CD4-positive, alpha-beta T cell treated with Interleukin-15 for 1 hour (primary cell): Measurements from ENCODE around the gene SLC2A11.
"Not testable (repeated sequence)": the region's sequence is repeated elsewhere in the genome, so short reads cannot be mapped to it uniquely, and the experiment has no call there.

Experiments
- DNase-seq: peaks from one replicate; pipeline ENCODE4 v3.0.0-alpha.2; 2020

Gene SLC2A11

DNA sequence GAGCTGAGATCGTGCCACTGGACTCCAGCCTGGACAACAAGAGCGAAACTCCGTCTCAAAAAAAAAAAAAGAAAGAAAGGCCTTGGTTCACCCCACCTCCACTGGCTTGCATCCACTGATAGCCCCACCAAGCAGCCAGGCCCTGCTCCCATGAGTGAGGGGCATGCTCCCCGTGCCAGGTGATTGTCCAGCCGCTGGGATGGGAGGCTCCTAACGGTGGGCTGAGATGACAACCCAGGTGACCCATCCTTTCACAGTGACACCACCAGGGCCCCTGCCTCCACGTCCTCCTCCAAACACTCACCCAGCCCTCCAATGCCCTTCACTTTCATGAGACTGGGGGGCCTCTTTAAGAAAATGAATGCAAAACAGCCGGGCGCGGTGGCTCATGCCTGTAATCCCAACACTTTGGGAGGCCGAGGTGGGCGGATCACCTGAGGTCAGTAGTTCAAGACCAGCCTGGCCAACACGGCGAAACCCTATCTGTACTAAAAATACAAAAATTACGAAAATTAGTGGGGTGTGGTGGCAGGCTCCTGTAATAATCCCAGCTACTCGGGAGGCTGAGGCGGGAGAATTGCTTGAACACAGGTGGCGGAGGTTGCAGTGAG is 10.3 kb upstream of the SLC2A11 start:
- no peak for DNase-seq

DNA sequence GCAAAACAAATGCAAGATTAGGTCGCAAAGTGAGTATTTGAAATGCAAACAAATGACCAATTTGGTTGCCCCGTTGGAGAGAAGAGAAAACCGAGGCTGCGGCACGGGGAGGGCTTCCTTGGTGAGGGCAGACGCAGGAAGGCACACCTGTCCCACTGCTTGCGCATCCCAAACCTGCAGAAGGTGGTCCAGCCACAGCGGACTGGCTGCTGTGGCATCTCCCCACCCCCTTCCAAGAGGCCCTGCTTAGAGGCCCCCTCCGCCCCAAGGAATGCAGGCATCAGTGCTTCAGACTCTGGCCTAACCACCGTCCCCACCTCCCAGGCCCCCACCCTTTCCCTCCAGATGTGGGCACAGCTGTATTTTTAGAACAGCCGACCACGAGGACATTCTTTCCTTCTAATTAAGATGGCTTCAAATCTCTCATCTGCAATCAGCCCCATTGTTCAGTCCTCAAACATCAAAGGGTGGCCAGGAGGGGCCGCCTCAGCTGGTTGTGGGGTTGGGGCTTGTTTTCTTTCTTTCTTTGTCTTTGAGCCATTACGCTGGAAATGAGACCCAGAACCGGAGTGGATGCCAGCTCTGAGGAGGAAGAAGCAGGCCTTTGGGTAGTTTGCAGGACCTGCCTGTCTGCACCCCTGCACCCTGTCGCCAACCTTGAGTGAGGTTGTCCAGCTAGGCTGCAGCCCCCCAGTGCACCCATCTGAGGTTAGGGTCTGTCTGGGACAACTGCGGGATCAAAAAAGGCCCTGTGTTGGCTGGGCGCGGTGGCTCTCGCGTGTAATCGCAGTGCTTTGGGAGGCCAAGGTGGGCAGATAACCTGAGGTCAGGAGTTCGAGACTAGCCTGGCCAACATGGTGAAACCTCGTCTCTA is 9.4 kb upstream of the SLC2A11 start:
- no peak for DNase-seq

DNA sequence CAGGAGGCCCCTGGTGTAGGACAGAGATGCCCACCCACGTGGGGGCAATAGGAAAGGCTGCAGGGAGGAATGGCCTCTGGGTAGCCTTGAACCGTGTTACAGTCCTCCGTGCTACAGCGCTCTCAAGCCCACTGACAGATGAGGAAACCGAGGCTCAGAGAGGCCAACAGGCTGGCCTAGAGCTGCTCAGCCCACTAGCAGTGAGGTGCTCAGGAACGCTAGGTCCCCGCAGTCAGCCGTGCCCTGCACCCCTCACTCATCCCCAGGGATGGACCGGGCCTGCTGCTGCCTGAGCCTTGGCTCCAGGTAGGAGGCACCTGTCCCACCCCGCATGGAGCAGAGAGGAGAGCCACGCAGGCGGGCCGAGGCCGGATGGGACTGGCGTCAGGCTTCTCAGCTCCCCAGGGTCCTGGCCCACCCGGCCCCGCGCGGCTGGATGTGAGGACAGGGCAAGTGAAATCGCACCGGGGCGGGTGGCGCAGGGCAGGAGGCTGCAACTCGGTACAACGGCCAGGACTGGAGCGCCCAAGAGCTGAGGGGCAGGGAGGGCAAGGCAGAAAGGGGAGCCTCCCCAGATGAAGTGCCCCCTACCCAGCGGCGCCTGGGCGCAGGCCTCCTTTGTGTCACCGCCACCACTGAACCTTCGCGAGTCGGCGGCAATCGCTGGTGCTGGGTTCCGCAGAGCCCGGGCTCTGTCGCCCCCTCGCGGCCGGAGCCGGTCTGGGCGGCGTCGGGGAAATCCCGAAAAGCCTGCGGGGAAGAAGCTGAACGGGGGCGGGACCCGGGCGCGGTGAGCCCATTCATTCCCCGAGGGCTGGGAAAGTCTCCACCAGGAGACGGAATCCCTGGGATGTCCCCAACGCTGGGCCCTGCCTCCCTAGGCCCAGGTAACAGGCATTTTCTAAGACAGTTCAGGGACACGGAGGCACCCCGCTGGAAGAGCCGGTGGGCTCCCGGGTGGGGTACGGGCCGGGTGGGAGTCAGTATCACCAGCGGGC is 8.4 kb upstream of the SLC2A11 start:
- DNase-seq, result peak; percentile 80

DNA sequence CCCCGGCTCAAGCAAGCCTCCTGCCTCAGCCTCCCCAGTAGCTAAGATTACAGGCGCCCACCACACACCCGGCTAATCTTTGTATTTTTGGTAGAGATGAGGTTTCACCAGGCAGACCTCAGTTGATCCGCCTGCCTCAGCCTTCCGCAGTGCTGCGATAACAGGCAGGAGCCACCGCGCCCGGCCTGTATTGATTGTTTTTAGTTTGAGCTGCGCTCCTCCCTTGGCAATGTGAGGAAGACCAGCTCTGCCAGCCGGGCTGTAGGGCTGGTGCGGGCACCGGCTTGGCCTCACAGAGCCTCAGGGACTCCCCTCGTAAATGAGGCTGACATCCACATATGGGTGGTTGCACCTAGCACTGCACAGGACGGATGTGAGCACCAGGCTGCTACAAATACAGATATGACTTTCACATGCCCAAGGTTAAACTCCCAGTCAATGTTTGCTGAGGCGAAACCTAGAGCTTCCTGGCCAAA is 7.5 kb upstream of the SLC2A11 start:
- DNase-seq, result no peak

DNA sequence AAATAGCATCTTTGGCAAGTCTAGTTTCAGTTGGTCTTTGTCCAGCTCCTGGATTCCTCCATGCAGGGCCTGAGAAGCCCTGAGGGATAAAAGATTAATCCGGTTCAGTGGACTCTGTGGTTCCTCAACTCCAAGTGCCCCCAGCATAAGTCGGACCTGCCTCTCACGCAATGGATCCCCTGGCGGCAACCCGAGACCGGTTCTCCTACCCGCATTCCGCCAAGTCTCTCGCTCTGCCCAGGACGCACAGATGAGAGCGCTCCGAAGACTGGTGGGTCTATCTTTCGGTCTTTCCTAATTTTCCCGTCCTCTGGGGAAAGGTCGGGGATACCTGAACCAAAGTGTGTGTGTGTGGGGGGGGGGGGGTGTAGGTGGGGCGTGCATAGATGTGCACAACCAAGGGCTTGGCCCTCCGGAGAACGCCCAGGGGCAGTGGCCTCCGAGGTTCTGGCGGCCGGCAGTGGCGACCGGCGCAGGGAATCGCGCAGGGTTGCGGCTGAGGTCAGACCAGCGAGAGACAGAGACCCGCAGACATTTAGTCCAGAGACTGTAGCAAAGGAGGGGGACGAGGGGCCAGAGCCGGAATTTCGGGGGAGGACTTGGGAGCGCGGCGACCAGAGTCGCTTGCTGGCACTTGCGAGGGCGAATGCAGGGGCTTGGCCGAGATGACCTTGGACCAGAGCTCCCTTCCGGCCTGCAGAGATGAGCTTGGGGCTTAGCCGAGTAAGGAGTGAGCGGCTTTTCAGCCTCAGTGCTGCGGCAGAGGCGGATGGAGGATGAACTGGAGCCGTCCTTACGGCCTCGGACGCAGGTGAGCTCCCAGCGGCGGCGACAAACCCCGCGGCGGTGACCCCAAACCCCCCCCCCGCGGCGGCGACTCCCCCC is 712 bp upstream of the SLC2A11 start:
- DNase-seq, result no peak

DNA sequence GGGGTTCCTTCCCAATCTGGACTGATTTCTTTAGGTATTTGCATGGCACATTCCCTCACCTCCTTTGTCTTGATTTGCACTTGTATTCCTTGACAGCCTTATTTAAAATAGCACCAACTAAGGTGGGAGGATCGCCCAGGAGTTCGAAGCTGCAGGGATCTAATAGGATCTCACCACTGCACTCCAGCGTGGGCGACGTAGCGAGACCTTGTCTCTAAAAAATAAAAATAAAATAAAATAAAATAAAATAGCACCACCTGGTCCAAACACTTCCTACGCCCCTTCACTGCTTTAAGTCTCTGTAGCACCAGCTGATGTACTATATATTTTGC is 775 bp downstream of the SLC2A11 start:
- no peak for DNase-seq

DNA sequence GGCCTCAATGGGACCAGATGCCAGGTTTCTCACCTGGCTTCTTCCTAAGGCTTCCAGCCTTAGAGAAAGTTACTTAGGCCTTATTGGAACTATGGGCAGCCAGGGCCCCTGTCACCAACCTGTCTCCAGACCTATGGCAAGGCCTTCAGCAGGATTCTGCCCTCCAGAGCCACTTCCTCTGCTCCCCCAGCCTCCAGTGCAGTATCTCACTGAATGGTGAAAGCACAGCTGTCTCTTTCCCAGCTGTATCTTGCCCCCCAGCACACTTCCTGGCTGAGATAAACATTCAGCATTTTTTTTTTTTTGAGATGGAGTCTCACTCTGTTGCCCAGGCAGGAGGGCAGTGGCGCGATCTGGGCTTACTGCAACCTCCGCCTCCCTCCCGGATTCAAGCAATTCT is 1.5 kb downstream of the SLC2A11 start:
- no peak for DNase-seq

DNA sequence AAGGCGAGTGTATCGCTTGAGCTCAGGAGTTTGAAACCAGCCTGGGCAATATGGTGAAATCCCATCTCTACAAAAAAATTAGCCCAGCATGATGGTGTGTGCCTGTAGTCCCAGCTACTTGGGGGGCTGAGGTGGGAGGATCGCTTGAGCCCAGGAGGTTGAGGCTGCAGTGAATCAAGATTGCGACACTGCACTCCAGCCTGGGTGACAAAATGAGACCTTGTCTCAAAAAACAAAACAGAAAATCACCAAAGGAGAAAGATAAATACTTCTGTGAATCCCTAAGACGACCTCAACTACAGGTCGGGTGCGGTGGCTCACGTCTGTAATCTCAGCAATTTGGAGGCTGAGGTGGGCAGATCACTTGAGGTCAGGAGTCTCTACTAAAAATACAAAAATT is 2.5 kb downstream of the SLC2A11 start:
- DNase-seq, result not testable (repeated sequence)

DNA sequence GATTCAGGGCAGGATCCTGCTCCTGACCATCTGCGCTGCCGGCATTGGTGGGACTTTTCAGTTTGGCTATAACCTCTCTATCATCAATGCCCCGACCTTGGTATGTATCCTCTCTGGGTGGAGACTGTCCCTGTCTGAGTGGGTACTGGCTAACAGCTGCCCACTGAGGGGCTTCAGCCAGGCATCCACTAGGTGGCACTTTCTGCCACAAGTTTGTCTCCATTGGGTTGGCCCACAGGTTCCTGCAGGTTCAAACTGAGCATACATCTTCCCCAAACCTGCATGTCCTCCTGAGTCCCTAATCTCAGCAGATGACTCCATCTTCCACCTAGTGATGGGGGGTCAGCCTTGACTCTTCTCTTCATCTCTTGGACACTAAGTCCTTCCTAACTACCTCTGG is 4.4 kb downstream of the SLC2A11 start:
- peak; percentile 43 for DNase-seq

DNA sequence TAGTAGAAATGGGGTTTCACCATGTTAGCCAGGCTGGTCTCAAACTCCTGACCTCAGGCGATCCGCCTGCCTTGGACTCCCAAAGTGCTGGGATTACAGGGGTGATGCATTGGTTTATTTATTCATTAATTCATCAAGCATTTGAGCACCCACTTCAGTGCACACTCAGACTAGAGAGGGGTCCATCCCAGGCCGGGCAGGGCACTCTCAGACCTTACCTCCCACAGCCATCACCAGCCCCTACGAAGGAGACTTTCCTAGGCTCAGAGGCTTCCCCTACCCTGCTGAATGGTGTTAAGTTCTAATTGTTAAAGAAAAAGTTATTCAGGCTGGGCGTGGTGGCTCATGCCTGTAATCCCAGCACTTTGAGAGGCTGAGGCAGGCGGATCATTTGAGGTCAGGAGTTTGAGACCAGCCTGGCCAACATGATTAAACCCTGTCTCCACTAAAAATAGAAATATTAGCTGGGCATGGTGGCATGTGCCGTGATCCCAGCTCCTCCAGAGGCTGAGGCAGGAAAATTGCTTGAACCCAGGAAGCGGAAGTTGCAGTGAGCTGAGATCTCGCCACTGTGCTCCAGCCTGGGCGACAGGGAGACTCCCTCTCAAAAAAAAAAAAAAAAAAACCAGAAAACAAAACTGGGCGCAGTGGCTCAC is 7.0 kb downstream of the SLC2A11 start:
- not testable (repeated sequence) for DNase-seq

DNA sequence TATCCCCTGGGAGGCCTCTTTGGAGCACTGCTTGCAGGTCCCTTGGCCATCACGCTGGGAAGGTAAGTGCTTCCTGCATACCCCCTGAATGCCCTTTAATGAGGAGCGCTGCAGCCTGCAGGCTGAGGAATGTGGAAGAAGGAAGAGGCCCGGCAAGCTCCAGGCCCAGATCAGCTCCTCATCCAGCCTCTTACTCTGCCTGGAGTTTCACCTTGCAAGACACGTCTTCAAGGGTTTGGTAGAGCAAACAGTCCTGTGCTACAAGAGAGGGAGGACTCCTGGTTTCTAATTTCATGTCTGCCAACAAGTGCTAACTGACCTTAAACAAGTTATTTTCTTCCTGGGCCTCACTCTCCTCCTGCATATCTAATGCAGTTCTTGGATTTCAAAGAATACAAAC is 10.9 kb downstream of the SLC2A11 start:
- no peak for DNase-seq

DNA sequence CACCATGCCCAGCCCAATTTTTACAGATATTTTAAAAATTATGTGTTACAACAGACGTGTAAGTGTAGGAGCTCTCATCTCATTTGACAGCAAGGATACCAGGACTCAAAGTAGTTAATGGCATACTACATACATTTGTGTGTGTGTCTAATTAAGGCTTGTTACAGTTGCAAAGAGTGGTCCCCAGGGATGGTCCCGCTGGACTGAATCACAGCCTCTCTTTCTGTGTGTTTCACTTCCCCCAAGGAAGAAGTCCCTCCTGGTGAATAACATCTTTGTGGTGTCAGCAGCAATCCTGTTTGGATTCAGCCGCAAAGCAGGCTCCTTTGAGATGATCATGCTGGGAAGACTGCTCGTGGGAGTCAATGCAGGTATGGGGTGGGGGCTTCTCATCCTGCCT is 17.2 kb downstream of the SLC2A11 start:
- no peak for DNase-seq

DNA sequence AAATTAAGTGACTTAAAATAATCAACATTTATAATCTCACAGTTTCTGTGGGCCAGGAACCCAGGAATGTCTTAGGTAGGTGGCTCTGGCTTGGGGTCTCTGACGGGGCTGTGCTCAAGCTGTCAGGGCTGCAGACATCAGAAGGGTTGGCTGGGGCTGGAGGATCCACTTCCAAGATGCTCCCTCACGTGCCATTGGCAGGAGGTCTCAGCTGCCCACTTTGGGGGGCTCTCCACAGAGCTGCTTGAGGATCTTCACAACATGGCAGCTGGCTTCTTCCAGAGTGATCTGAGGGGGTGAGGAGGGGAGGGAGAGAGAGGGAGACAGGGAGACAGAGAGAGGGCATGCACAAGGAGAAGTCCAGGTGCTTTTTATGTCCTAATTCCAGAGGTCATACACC is 18.1 kb downstream of the SLC2A11 start:
- no peak for DNase-seq

DNA sequence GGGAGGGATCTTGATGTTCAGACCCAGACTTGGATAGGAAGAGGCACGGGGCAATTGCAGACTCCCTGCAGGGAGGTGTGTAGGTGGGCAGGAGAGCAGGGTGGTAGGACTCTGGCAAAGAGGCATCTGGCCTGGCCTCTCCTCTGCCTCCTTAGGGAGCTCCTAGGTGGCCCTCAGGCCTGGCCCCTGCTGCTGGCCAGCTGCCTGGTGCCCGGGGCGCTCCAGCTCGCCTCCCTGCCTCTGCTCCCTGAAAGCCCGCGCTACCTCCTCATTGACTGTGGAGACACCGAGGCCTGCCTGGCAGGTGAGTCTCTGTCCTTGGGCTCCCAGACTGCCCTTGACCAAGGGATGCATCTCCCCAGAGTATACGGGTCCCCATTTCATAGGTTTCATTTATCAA is 19.9 kb downstream of the SLC2A11 start:
- no peak for DNase-seq

DNA sequence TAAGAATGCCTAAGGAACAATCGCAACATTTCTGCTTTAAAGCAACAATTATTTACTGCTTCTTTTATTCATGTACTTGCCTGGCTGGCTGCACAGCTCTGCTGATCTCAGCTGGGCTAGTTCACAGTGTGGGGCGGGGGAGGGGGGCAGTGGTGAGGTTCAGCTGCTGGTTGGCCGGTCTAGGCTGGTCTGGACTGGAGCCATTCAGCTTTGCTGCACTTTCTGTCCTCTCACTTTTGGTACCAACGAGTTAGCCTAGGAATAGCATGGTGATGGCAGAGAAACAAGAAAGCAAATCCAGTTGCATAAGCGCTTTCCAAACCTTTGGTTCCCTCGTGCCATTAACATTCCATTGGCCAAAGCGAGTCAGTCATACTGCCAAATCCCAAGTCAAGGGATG is 20.5 kb downstream of the SLC2A11 start:
- no peak for DNase-seq

DNA sequence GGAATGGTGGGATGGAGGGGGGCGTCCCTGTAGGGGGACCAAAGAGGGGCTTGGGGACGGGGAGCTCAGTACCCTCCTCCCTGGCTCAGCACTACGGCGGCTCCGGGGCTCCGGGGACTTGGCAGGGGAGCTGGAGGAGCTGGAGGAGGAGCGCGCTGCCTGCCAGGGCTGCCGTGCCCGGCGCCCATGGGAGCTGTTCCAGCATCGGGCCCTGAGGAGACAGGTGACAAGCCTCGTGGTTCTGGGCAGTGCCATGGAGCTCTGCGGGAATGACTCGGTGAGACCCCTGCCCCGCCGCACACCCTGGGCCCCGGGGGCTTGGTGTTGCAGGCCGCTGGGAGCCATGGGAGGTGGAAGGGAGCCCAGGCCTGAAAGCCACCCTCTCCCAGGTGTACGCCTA is 24.7 kb downstream of the SLC2A11 start:
- DNase-seq, result no peak

DNA sequence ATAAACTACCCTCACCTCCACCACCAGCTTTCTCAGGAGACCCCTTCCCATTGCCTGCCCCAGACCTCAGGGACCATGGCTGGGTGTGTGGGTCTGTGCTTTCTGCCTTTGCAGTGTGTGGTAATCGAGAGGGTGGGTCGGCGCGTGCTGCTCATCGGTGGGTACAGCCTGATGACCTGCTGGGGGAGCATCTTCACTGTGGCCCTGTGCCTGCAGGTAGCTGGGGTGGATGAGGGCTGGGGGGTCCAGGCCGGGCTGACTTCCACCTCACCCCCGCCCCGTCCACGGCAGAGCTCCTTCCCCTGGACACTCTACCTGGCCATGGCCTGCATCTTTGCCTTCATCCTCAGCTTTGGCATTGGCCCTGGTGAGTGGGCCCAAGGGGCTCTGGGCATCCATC is 26.0 kb downstream of the SLC2A11 start:
- no peak for DNase-seq

DNA sequence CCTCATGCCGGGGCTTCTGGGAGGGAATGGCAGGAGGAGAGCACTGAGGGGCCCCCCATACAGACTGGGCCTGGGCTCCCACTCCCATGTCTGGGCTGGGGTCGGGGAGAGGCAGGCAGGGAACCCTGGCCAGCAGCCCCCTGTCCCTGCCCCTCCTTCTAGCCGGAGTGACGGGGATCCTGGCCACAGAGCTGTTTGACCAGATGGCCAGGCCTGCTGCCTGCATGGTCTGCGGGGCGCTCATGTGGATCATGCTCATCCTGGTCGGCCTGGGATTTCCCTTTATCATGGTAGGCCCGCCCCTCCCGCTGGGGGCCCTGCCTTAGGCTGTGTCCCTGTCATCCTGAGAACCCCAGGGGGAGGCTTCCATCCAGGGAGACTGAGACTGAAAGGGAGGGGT is 26.5 kb downstream of the SLC2A11 start:
- no peak for DNase-seq

DNA sequence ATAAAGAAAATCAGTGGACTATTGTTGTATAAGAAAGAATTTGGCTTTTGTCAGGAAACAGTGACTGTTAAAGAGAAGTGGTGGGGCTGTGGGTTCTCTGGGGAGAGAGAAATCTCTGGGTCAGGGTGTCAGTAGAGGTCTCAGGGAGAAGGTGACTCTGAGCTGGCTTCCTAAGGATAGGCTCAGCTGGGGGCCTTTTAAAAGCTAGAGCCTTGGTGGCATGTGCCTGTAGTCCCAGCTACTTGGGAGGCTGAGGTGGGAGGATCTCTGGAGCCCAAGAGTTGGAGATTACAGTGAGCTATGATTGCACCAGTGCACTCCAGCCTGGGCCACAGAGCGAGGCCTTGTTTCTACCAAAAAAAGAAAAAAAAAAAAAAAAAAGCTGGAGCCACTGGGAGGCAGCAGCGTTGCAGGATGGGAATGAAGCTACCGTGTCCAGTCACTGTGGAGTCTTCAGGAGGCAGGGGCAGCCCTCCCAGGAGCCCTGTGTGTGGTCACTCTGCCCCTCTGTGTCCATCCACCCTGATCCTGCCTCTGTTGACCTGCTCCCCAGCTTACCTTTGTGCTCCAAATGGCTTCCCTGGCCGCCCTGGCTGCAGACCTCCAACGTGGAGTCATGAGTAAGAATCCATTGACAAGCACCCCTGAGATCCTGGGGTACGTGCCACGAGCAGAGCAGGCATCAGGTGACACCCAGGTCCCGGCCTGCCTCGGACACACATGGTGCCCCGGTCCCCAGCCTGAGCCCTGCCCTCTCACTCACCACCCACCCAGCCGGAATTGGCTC is 31.1 kb downstream of the SLC2A11 start:
- no peak for DNase-seq

DNA sequence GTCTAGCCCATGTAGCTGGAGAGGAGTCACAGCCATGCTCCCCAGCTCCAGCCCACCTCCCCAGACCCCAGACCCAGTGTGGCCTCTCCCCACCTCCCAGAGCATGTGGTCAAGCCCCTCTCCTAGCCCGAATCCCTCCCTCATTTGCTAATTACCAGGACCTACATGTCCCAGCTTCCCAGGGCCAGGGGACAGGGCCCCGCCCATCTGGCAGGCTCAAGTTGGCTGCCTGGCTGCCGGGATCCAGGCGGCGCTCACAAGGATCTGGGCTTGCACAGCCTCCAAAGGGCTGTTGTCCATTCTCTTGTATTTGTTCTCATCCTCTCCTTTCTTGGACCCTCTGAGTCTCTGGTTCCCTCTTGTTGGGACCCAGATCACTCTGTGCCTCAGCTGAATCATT is 31.9 kb downstream of the SLC2A11 start:
- no peak for DNase-seq

DNA sequence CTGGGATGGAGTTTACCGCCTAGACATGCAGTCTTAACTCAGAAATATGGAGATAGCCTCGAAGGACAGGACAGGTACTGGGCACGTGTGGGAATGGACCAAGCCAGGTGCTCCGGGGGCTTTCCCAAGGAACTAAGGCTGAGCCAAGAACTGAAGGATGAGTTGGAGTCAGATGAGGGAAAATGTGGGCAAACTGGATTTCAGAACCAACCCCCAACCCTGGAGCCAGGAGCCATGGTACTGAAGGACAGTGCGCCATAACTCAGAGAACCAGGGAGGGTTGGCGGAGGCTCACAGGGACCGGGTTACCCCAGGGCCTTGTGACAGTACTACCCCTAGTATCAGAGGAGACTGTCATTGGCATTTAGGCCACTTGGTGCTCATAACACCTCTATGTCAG is 34.1 kb downstream of the SLC2A11 start:
- no peak for DNase-seq
